Large intestine (tissue), 12 donors: ENCODE results near the gene GP1BA. TPM values are rescaled to one million over a fixed set of nuclear protein-coding genes. Genes with fewer than 3 reads are reported as not detected.

Experiments
- DNase-seq, 2 donors: peaks; one replicate each; pipeline versions ENCODE4 v3.0.0 to v3.0.0-alpha.2; 2013
- H3K27ac ChIP-seq: one replicate; pipeline ENCODE4 v1.5.1; 2013; ENCODE audit warnings: low read length
- H3K27me3 ChIP-seq: 2 replicates; pipeline ENCODE4 v1.6.1; 2013; ENCODE audit warnings: low read length; ENCODE audit not compliant: control insufficient read depth, insufficient read depth
- H3K36me3 ChIP-seq: 2 replicates; pipeline ENCODE4 v1.6.1; 2013; ENCODE audit warnings: low read length; ENCODE audit not compliant: control insufficient read depth, insufficient read depth
- H3K4me1 ChIP-seq: one replicate; pipeline ENCODE4 v1.6.1; 2013; ENCODE audit warnings: low read length; ENCODE audit not compliant: control insufficient read depth, insufficient read depth
- H3K4me3 ChIP-seq: one replicate; pipeline ENCODE4 v1.5.1; 2013; ENCODE audit warnings: low read length
- H3K9me3 ChIP-seq: one replicate; pipeline ENCODE4 v1.6.1; 2013; ENCODE audit warnings: mild to moderate bottlenecking, low read depth, low read length, moderate library complexity; ENCODE audit not compliant: control insufficient read depth
- WGBS: methylation state at CpG from one replicate; pipeline ENCODE4 v1.1.5; 2013; ENCODE audit warnings: low lambda C conversion rate; ENCODE audit not compliant: insufficient coverage; 5-methylcytosine and 5-hydroxymethylcytosine counted together
- long read RNA-seq, 11 donors: transcript quantifications; one replicate each; lab custom pipeline, GENCODE V29; 2026
- polyA plus RNA-seq: library from polyadenylated mRNA; unstranded; fragments of 120-200 nt; gene quantifications from one replicate; pipeline ENCODE4 v1.2.1, GENCODE V29; 2013

The GP1BA gene
- polyA plus RNA-seq = 1.5 TPM
- long read RNA-seq, donor 1, partial matches to known transcripts = 0 of 1 reads
- long read RNA-seq, donor 1, other reads (novel, unspliced or antisense) = 0 of 1 reads
- long read RNA-seq, donor 2 = 0 reads
- long read RNA-seq, donor 3 = 0 reads
- long read RNA-seq, donor 4, partial matches to known transcripts = 0 of 1 reads
- long read RNA-seq, donor 4, other reads (novel, unspliced or antisense) = 0 of 1 reads
- long read RNA-seq, donor 5 = 0 reads
- long read RNA-seq, donor 6, partial matches to known transcripts = 0 of 3 reads
- long read RNA-seq, donor 6, other reads (novel, unspliced or antisense) = 0 of 3 reads
- long read RNA-seq, donor 7 = 0 reads
- long read RNA-seq, donor 8 = 0 reads
- long read RNA-seq, donor 9 = 0 reads
- long read RNA-seq, donor 10 = 0 reads
- long read RNA-seq, donor 11 = 0 reads

DNA sequence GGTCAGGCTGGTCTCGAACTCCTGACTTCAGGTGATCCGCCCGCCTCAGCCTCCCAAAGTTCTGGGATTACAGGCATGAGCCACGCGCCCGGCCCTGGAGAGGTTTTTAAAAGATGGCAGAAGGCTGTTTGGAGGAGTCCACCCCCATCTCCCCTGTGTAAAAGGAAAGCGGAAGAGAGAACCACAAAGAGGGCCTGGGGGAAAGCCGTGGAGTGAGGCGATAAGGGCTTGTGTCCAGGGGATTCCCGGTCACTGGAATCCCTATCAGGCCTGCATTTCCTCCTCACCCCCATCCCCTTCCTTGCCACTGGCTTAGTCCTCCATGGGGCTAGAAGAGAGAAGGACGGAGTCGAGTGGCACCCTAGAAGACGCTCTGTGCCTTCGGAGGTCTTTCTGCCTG, at the start of gene GP1BA:
Gene GP1BA (plus strand): TSS at position 315 of the 400 bp plus-strand sequence. CDS start 328 bp downstream, outside the sequence.
- Histone ChIP-seq H3K9me3 (no peaks in the 10 kb centered on the region), H3K4me1 (peaks cover 8% of the 10 kb centered on the region), H3K4me3 (no peak within 1 kb of the TSS), H3K27ac (no peak within 1 kb of the TSS), H3K27me3 (no peaks in the 10 kb centered on the region), H3K36me3 (peaks cover 9% of the 10 kb centered on the region)
- no CpG with 5 or more reads among the region's 14 CpGs for WGBS
- no peak for DNase-seq

DNA sequence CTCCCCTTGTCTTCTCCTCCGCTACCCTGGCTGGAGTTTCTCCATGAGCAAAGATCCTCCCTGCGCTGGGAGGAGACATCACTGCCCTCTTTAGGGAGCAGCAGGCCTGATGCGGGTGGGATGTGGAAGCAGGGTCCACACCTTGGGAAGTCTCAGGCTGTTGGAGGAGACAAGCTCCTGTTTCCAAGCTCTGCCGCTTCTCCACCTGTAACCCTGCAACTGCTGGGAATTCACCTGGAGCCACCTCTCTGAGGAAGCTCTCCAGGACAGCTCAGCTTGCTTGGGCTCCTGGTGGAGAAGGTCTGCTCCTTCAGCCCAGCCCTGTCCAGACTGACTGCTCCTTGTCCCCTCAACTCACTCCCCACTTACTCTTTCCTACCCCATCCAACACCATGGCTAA, 47.6 kb upstream of the GP1BA start:
- H3K36me3 ChIP-seq = peaks cover 74% of the 10 kb centered on the region
- H3K4me3 ChIP-seq = no peak overlapping the region
- no peaks in the 10 kb centered on the region for H3K27me3 ChIP-seq
- H3K27ac ChIP-seq = no peak overlapping the region
- no CpG with 5 or more reads among the region's 4 CpGs for WGBS
- DNase-seq = no peak
- peaks cover 2% of the 10 kb centered on the region for H3K4me1 ChIP-seq
- H3K9me3 ChIP-seq = no peaks in the 10 kb centered on the region

DNA sequence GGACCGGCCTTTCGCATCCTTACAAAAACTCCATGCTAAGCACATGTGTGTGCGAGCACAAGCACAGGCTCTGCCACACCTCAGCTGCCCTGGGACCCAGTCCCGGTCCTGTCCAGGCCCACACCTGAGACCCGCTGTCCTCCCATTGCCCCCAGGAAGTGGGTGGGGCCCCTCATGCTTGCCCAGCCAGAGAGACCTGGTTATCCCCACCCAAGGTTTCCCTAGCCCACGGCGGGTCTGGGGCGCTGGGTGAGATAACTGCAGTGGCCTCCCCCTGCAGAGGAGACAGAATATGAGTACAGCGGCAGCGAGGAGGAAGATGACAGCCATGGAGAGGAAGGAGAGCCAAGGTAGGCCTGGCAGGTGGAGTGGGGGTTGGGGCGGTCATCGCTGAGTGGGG, 45.2 kb upstream of the GP1BA start:
- H3K9me3 ChIP-seq = no peaks in the 10 kb centered on the region
- no peak for DNase-seq
- no CpG with 5 or more reads among the region's 12 CpGs for WGBS
- no peak overlapping the region for H3K4me3 ChIP-seq
- no peaks in the 10 kb centered on the region for H3K27me3 ChIP-seq
- peaks cover 77% of the 10 kb centered on the region for H3K36me3 ChIP-seq
- no peak overlapping the region for H3K27ac ChIP-seq
- H3K4me1 ChIP-seq = no peaks in the 10 kb centered on the region

DNA sequence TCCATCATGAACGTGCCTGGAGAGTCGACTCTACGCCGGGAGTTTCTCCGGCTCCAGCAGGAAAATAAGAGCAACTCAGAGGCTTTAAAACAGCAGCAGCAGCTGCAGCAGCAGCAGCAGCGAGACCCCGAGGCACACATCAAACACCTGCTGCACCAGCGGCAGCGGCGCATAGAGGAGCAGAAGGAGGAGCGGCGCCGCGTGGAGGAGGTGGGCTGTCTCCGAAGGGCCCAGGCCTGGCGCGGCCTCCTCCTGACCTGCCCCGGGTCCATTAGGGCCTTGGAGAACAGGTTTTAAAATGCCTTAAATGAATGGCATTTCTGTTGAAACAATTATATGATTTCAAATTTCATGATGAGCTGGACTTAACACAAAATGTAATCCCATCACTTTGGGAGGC, 44.5 kb upstream of the GP1BA start:
- no peaks in the 10 kb centered on the region for H3K4me1 ChIP-seq
- H3K4me3 ChIP-seq = no peak overlapping the region
- no peak for DNase-seq
- H3K27ac ChIP-seq = no peak overlapping the region
- no CpG with 5 or more reads among the region's 18 CpGs for WGBS
- no peaks in the 10 kb centered on the region for H3K27me3 ChIP-seq
- H3K36me3 ChIP-seq = peaks cover 78% of the 10 kb centered on the region
- H3K9me3 ChIP-seq = no peaks in the 10 kb centered on the region

DNA sequence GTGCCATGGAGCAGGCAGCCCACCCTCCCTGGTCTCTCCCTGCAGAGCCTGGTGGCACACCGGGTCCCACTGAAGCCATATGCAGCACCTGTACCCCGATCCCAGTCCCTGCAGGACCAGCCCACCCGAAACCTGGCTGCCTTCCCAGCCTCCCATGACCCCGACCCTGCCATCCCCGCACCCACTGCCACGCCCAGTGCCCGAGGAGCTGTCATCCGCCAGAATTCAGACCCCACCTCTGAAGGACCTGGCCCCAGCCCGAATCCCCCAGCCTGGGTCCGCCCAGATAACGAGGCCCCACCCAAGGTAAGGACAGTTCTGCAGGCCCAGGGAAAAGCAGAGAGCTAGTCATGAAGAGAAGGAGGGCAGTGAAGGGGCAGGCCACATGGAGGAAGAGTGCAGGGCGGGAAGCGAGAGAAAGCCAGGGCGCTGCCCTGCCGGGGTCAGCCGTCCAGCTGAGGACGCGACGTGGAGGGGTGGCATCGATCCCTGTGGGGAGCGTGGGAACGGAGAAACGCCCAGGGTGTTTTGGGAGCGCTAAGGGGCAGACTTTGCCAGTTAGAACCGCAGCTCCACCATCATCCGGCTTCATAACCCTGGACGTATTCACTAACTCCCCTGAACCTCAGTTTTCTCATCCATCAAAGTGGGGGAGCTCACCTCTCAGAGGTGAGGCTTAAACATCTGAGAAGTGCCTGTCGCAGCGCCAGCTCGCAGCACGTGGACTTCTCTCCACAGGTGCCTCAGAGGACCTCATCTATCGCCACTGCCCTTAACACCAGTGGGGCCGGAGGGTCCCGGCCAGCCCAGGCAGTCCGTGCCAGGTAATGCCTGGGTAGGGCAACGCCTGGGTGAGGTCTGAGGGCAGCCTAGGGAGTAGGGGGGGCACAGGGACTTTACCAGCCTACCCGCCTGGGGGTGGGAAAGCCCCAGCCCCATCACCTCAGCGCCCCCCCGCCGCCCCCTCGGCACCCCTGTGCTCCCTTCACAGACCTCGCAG, 40.4 kb upstream of the GP1BA start:
- WGBS = 100% methylated on average over 2 of the region's 42 CpGs
- peaks cover 91% of the 10 kb centered on the region for H3K36me3 ChIP-seq
- H3K4me3 ChIP-seq = no peak overlapping the region
- no peak for DNase-seq
- peaks cover 8% of the 10 kb centered on the region for H3K4me1 ChIP-seq
- no peak overlapping the region for H3K27ac ChIP-seq
- no peaks in the 10 kb centered on the region for H3K9me3 ChIP-seq
- no peaks in the 10 kb centered on the region for H3K27me3 ChIP-seq

DNA sequence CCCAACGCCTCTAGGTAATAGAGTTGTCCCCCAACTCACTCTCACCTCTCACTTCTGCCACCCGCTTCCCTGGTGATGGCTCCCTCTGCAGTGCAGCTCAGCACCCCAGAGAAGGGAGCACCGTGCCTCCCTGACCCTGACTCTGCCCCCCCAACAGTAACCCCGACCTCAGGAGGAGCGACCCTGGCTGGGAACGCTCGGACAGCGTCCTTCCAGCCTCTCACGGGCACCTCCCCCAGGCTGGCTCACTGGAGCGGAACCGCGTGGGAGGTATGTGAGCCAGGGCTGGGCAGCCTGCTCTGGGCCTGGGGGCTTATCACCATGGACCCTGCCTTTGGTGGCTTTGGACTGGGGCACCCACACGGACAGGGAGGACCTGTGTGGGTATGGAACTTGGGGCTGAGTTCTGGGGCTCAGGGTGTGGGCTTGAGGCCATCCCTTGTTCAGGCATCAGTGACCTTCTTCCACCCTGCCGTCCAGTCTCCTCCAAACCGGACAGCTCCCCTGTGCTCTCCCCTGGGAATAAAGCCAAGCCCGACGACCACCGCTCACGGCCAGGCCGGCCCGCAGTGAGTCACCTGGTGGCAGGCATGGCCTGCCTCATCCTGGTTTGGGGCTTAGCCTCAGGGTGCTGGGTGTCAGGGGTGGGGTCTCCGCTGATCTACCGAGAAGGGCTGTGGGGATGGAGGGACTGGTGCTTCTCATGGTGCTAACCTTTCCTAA, 39.4 kb upstream of the GP1BA start:
- Histone ChIP-seq H3K4me3 (no peak overlapping the region), H3K27ac (peak overlapping the region; percentile 65), H3K9me3 (no peaks in the 10 kb centered on the region), H3K27me3 (no peaks in the 10 kb centered on the region), H3K4me1 (peaks cover 8% of the 10 kb centered on the region), H3K36me3 (peaks cover 90% of the 10 kb centered on the region)
- WGBS = no CpG with 5 or more reads among the region's 23 CpGs
- no peak for DNase-seq

DNA sequence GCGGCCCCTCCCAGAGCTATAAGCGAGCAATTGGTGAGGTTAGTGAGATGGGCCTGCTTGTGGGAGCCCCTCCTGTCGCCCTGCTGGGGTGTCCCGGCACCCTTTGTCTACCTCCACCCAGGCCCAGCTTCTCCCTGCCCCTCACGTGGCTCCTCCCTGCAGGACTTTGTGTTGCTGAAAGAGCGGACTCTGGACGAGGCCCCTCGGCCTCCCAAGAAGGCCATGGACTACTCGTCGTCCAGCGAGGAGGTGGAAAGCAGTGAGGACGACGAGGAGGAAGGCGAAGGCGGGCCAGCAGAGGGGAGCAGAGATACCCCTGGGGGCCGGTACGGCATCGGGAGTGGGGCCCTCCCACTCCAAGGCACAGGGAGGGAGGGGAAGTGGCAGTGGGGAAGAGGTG, 38.8 kb upstream of the GP1BA start:
- Histone ChIP-seq H3K36me3 (peaks cover 86% of the 10 kb centered on the region), H3K4me3 (peak overlapping the region; percentile 19), H3K9me3 (no peaks in the 10 kb centered on the region), H3K27me3 (no peaks in the 10 kb centered on the region), H3K4me1 (peaks cover 8% of the 10 kb centered on the region), H3K27ac (peak overlapping the region; percentile 65)
- peak; percentile 62 to 67 for DNase-seq
- WGBS = 80% methylated on average over 1 of the region's 18 CpGs

DNA sequence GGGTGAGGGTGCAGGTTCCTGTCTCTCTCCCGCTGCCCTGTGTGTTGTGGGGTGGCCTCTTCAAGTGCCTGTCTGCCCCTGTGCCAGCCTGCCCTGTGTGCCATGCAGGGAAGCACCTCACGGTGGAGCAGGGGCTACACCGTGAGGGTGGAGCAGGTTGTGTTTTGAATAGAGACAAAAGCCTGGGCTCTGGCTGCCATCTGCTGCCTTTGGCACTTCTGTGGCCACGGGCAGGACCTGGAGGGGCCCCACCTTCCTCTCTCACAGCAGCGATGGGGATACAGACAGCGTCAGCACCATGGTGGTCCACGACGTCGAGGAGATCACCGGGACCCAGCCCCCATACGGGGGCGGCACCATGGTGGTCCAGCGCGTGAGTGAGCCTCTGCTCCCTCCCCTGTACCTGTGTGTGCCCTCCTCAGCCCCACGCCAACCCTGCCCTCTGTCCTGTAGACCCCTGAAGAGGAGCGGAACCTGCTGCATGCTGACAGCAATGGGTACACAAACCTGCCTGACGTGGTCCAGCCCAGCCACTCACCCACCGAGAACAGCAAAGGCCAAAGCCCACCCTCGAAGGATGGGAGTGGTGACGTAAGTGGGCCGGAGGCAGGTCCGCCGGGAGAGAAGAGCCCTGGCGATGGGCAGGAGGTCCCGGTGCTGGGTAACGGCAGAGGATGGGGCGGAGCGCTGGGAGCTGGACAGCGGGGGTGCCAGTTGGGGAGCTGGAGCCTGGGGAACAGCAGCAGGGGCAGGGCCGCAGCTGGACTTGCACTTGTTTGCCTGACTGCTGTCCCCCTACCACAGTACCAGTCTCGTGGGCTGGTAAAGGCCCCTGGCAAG, 38.1 kb upstream of the GP1BA start:
- DNase-seq = no peak
- Histone ChIP-seq H3K36me3 (peaks cover 81% of the 10 kb centered on the region), H3K4me1 (peaks cover 13% of the 10 kb centered on the region), H3K9me3 (no peaks in the 10 kb centered on the region), H3K4me3 (peak overlapping the region; percentile 19), H3K27ac (peak overlapping the region; percentile 65), H3K27me3 (peaks cover 2% of the 10 kb centered on the region)
- no CpG with 5 or more reads among the region's 31 CpGs for WGBS

DNA sequence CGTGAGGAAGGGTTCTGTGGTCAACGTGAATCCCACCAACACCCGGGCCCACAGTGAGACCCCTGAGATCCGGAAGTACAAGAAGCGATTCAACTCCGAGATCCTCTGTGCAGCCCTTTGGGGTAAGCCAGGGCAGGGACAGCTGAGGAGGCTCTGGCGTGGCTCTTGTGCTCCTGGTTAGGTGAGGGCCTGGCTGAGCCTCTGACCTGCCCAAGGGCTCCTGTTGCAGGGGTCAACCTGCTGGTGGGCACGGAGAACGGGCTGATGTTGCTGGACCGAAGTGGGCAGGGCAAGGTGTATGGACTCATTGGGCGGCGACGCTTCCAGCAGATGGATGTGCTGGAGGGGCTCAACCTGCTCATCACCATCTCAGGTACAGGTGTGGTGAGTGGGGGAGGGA, 37.0 kb upstream of the GP1BA start:
- peaks cover 75% of the 10 kb centered on the region for H3K36me3 ChIP-seq
- no CpG with 5 or more reads among the region's 13 CpGs for WGBS
- H3K9me3 ChIP-seq = peaks cover 2% of the 10 kb centered on the region
- peaks cover 13% of the 10 kb centered on the region for H3K27me3 ChIP-seq
- no peak overlapping the region for H3K27ac ChIP-seq
- no peak for DNase-seq
- H3K4me3 ChIP-seq = no peak overlapping the region
- H3K4me1 ChIP-seq = peaks cover 20% of the 10 kb centered on the region
